HG03342 (cell line): ENCODE results near the gene ADGRE2.

Experiments used
- ATAC-seq: cut with Tn5 transposase; IDR thresholded peaks from one replicate; pipeline ENCODE4 v1.9.1; 2021; ENCODE audit warnings: mild to moderate bottlenecking, moderate library complexity; ENCODE audit not compliant: unreplicated experiment

Gene ADGRE2

GRCh38 chr19:14748601-14749000 is 29.8 kb downstream of the ADGRE2 start:
- ATAC-seq: no peak

GRCh38 chr19:14746886-14747285 is 31.5 kb downstream of the ADGRE2 start:
- ATAC-seq: no peak

DNA sequence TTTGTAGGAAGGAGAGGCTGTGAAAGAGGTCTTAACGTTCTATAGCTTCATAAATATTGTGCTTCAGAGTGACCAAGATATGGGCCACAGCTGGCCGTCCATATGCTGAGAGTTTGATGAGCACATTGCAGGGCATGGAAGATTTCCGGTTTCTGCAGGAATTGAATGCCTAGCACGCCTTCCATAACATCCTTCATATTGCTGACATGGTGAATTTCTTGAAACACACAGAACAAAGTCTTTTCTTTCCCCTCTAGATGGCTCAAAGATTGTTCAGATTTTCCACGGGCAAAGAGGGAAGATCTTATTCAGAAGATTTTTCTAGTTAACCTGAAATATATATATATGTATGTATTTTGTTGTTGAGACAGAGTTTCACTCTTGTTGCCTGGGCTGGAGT is 42.4 kb downstream of the ADGRE2 start:
- no peak for ATAC-seq

DNA sequence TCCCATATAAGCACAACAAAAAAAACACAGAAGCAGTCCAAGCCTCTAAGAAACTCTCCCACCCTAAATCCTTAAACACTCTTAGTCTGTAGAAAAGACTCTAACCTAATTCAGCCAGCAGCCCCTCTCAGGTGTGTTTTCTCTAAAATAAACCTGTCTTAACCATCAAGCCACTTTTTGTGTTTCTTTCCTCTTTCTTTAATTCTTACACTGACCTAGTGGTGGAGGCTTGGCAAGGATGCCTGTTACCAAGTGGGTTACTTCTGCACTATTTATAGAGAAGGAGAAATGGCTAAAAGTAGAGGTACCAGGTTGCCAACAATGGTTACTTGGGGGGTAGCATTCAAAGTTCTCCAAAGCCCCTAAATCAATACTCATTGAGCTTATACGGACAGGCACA is 44.8 kb downstream of the ADGRE2 start:
- no peak for ATAC-seq

DNA sequence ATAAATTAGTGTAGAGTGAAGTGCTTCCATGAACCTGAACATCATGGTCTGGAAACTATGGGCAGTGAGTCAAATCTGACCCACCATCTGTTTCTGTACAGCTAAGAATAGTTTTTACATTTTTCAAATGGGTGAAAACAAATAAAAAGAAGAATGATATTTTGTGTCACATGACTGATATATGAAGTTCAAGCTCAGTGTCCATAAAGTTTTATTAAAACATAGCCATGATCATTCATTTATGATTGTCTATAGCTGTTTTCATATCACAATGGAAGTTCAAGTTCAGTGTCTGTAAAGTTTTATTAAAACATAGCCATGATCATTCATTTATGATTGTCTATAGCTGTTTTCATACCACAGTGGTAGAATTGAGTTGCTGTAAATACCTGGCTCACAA is 45.9 kb downstream of the ADGRE2 start:
- no peak for ATAC-seq

GRCh38 chr19:14731200-14731599 is 47.2 kb downstream of the ADGRE2 start:
- ATAC-seq: no peak

DNA sequence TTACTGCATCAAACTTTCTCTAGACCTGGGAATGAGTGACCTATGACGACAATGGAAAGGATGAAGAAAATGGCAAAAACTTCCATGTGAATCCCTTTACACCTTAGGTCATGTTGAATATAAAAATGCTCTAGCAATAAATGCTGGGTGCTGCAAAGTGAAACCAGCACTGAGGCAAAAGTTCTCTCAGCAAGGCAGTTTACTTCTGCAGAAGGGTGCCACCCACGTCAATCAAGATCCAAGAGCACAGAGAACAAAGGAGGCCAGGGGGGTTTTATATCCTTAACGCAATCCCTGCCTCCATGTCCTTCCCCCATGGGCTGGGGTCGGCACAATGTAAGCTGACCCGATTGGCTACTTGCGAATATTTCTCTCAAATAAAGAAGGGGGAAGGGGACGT is 49.8 kb downstream of the ADGRE2 start:
- no peak for ATAC-seq

DNA sequence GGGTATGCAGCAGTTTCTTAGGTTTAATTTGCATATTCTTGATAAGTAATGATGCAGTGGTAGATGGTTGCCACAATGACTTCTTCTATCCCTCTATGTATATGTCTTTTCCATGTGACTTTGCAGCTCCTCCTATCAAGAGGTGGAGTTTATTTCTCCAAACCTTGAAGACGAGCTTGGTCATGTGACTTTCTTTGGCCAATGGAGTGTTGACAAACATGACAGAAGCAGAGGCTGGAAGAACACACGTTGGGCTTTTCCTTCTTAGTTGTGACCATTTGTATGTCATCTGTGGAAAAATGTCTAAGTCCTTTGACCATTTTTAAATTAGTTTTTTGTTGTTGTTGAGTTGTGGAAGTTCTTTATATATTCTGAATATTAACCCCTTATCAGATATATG is 56.2 kb downstream of the ADGRE2 start:
- no peak for ATAC-seq

DNA sequence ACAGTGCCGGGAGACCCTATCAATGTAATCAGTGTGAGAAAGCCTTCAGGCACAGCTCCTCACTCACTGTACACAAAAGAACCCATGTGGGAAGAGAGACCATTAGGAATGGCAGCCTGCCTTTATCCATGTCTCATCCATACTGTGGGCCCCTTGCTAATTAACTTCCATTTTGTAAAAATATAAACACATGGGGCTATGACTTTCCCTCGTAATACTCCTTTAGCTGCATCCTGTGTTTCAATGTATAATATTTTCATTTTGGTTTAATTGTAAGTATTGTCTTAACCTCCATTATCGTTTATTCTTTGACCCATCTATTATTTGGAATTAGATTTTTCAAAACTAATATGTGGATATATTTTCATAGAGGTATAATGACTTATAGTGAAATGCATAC is 59.2 kb downstream of the ADGRE2 start:
- ATAC-seq: no peak

DNA sequence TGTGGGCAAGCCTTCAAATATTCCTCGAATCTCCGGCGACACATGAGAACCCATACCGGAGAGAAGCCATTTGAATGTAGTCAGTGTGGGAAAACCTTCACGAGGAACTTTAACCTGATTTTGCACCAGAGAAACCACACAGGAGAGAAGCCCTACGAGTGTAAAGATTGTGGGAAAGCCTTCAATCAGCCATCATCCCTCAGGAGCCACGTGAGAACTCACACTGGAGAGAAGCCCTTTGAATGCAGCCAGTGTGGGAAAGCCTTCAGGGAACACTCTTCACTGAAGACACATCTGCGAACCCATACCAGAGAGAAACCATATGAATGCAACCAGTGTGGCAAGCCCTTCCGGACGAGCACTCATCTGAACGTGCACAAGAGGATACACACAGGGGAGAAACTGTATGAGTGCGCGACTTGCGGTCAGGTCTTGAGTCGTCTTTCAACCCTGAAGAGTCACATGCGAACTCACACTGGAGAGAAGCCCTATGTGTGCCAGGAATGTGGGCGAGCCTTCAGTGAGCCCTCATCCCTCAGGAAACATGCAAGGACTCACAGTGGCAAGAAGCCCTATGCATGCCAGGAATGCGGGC is 59.7 kb downstream of the ADGRE2 start:
- ATAC-seq: no peak

GRCh38 chr19:14715841-14716240 is 62.5 kb downstream of the ADGRE2 start:
- no peak for ATAC-seq

GRCh38 chr19:14704450-14704849 is 73.9 kb downstream of the ADGRE2 start:
- no peak for ATAC-seq

- ATAC-seq: no peak
Observed at GRCh38 chr19:14703833-14704232, 74.5 kb downstream of the ADGRE2 start.

- no peak for ATAC-seq
Observed at GRCh38 chr19:14700711-14701375, 77.5 kb downstream of the ADGRE2 start.

DNA sequence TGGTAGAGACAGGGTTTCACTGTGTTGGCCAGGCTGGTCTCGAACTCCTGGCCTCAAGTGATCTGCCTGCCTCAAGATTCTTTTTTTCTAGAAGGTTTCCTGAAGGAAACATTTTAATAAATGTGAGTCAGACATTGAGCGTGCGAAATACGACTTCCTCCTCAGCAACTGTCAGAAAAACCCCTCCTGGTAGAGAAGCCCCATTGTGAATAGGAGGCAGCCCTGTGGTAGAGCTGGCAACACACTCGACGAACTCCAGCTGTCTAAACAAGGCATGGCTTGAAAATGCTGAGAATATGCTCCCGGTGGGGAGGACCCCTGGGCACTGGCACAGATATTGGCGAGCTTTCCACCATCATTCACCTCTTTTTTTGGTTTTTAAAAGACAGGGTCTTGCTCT is 78.7 kb downstream of the ADGRE2 start:
- no peak for ATAC-seq

- ATAC-seq: no peak
Observed at GRCh38 chr19:14695471-14695870, 82.9 kb downstream of the ADGRE2 start.

DNA sequence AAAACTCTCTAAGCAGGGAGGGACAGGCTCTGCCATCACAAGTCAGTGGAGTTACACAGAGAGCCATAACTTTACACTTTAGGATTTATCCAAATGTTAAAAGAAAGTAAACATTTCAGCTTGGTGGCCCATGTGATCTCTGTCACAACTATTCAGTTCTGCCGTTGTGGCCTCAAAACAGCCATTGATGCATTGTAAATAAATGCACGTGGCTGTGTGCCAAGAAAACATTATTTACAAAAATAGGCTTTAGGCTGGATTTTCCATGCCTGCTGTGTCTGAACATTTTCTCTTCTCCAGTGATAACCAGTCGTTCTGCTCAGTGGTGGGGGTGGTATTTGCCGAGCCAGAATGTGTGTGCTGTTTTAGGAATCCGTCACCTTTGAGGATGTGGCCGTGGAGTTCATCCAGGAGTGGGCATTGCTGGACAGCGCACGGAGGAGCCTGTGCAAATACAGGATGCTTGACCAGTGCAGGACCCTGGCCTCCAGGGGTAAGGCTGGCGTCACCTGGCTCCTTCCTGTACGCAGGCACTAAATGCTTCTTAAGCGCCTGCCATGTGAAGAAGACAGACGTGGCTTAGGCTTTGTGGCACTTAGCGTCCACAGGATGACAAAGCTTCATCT is 83.6 kb downstream of the ADGRE2 start:
- no peak for ATAC-seq

- peak; percentile 86 for ATAC-seq
Observed at GRCh38 chr19:14689598-14690503, 88.5 kb downstream of the ADGRE2 start, which contains the start of gene ZNF333. Gene ZNF333, plus strand, starts transcription at chr19:14690048. Its CDS starts 3,444 bp downstream, at chr19:14693492.

- no peak for ATAC-seq
Observed at GRCh38 chr19:14686411-14686810, 91.9 kb downstream of the ADGRE2 start.

GRCh38 chr19:14683439-14683838 is 94.9 kb downstream of the ADGRE2 start:
- ATAC-seq: no peak
